Fibroblast of lung (primary cell): ENCODE results near the gene GPRC5C.

ENCODE experiments used
- EZH2 ChIP-seq: IDR thresholded peaks from 2 replicates; pipeline ENCODE4 v1.5.1; 2012; ENCODE audit warnings: low read length, control low read depth, mild to moderate bottlenecking; ENCODE audit errors: missing control alignments
- TF ChIP-seq, protein P1 (sequence below), 2 donors: IDR thresholded peaks in 1 of 2; conservative IDR thresholded peaks in 1 of 2; 1 replicate in 1 of 2; 2 replicates in 1 of 2; pipeline ENCODE4 v1.5.1; 2011 to 2012; ENCODE audit warnings: low read length in 2 of 2, control low read depth in 1 of 2, inconsistent platforms in 1 of 2, low read depth in 1 of 2, mild to moderate bottlenecking in 1 of 2

DNA sequence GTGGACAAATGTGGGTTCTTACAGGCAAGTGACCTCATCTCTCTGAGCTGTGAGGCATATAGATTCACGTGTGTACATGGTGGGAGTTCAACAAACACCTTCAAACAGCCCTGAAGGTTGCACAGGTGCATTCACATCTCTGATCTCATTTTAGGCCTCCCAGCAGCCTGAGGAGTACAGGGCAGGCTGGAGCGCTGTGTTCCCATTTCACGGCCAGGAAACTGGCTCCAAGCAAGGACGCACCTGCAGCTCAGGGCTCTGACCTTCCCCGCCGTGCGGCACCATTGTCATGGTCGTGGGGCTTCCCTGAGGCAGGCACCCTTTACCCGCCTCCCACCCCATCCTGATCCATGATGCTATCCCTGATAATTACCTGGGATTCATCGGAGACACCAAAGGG lies 29.7 kb downstream of the GPRC5C start:
- TF ChIP-seq, protein P1, sequence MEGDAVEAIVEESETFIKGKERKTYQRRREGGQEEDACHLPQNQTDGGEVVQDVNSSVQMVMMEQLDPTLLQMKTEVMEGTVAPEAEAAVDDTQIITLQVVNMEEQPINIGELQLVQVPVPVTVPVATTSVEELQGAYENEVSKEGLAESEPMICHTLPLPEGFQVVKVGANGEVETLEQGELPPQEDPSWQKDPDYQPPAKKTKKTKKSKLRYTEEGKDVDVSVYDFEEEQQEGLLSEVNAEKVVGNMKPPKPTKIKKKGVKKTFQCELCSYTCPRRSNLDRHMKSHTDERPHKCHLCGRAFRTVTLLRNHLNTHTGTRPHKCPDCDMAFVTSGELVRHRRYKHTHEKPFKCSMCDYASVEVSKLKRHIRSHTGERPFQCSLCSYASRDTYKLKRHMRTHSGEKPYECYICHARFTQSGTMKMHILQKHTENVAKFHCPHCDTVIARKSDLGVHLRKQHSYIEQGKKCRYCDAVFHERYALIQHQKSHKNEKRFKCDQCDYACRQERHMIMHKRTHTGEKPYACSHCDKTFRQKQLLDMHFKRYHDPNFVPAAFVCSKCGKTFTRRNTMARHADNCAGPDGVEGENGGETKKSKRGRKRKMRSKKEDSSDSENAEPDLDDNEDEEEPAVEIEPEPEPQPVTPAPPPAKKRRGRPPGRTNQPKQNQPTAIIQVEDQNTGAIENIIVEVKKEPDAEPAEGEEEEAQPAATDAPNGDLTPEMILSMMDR (conservative IDR thresholded peaks at IDR 0.05 in 1 of 2, IDR thresholded peaks at IDR 0.05 in 1 of 2; ENCODE audit: low read depth in 1 of 2, low read length in 2 of 2) = no peak
- TF ChIP-seq EZH2 = no peak
